DMS79 treated with DMSO at 0.1 percent for 48 hours (cell line): ENCODE results near the gene IFIT1.
"Not testable (repeated sequence)": the region's sequence is repeated elsewhere in the genome, so short reads cannot be mapped to it uniquely, and the experiment has no call there.

Source experiments
- DNase-seq: peaks from one replicate; lab custom pipeline; 2025; lab: John Stamatoyannopoulos, UW

The IFIT1 gene

GRCh38 chr10:89440226-89441009 is 48.0 kb downstream of the IFIT1 start:
- DNase-seq = no peak

GRCh38 chr10:89442289-89442688 is 49.9 kb downstream of the IFIT1 start:
- no peak for DNase-seq

- not testable (repeated sequence) for DNase-seq
Measured at GRCh38 chr10:89444819-89445218, 52.4 kb downstream of the IFIT1 start.

- no peak for DNase-seq
Measured at GRCh38 chr10:89450901-89451300, 58.5 kb downstream of the IFIT1 start.

- DNase-seq = no peak
Measured at GRCh38 chr10:89452193-89452592, 59.8 kb downstream of the IFIT1 start.

- DNase-seq = no peak
Measured at GRCh38 chr10:89454561-89455347, 62.3 kb downstream of the IFIT1 start.
